Right atrium auricular region (tissue), 2 donors: ENCODE measurements around the gene TMCO4. TPM values are rescaled to one million over a fixed set of nuclear protein-coding genes. Genes with fewer than 3 reads are reported as not detected.

Experiments
- DNase-seq: peaks from one replicate; pipeline ENCODE4 v3.0.0-alpha.2; 2019; ENCODE audit warnings: low spot score
- H3K27ac ChIP-seq, 2 donors: fragments of 200-600 bp; sonication (generic); 1 replicate in 1 of 2; 2 replicates in 1 of 2; pipeline ENCODE4 v1.5.1; 2016 to 2019
- H3K27me3 ChIP-seq, 2 donors: fragments of 200-600 bp; sonication (generic); one replicate each; pipeline versions ENCODE4 v1.5.1 to v1.6.0; 2017 to 2019
- H3K36me3 ChIP-seq: fragments of 200-600 bp; sonication (generic); one replicate; pipeline ENCODE4 v1.5.1; 2016
- H3K4me1 ChIP-seq, 2 donors: fragments of 200-600 bp; sonication (generic); one replicate each; pipeline versions ENCODE4 v1.5.1 to v1.6.0; 2017 to 2019
- H3K4me3 ChIP-seq, 2 donors: fragments of 200-600 bp; sonication (generic); 1 replicate in 1 of 2; 2 replicates in 1 of 2; pipeline ENCODE4 v1.5.1; 2017 to 2019; ENCODE audit warnings: mild to moderate bottlenecking in 1 of 2, moderate library complexity in 1 of 2
- H3K9me3 ChIP-seq, 2 donors: fragments of 200-600 bp; sonication (generic); one replicate each; pipeline ENCODE4 v1.5.1; 2019
- total RNA-seq, 2 donors: library from RNA; depleted of rRNA; stranded (reverse); fragments of >200 nt; gene quantifications; one replicate each; pipeline ENCODE4 v1.1.0, GENCODE V29; 2016
- TF ChIP-seq, protein P1 (sequence below), 2 donors: fragments of 200-600 bp; sonication (generic); IDR thresholded peaks; one replicate each; pipeline ENCODE4 v1.5.1; 2019; ENCODE audit warnings: antibody characterized with exemption in 2 of 2

Gene TMCO4
- total RNA-seq, 2 donors from 2014 or later: 5.7 to 10.7 TPM

- Histone ChIP-seq H3K4me3 (no peak overlapping the region), H3K27ac (peak overlapping the region in 1 of 2 donors; percentile 53), H3K4me1 (peaks cover 0 to 23% of the 10 kb centered on the region in 2 donors), H3K27me3 (no peaks in the 10 kb centered on the region), H3K36me3 (no peaks in the 10 kb centered on the region), H3K9me3 (peaks cover 0 to 12% of the 10 kb centered on the region in 2 donors)
- TF ChIP-seq, protein P1, sequence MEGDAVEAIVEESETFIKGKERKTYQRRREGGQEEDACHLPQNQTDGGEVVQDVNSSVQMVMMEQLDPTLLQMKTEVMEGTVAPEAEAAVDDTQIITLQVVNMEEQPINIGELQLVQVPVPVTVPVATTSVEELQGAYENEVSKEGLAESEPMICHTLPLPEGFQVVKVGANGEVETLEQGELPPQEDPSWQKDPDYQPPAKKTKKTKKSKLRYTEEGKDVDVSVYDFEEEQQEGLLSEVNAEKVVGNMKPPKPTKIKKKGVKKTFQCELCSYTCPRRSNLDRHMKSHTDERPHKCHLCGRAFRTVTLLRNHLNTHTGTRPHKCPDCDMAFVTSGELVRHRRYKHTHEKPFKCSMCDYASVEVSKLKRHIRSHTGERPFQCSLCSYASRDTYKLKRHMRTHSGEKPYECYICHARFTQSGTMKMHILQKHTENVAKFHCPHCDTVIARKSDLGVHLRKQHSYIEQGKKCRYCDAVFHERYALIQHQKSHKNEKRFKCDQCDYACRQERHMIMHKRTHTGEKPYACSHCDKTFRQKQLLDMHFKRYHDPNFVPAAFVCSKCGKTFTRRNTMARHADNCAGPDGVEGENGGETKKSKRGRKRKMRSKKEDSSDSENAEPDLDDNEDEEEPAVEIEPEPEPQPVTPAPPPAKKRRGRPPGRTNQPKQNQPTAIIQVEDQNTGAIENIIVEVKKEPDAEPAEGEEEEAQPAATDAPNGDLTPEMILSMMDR (IDR thresholded peaks at IDR 0.05): no peak
- no peak for DNase-seq
Measured at GRCh38 chr1:19734472-19734999, 65.2 kb downstream of the TMCO4 start.

DNA sequence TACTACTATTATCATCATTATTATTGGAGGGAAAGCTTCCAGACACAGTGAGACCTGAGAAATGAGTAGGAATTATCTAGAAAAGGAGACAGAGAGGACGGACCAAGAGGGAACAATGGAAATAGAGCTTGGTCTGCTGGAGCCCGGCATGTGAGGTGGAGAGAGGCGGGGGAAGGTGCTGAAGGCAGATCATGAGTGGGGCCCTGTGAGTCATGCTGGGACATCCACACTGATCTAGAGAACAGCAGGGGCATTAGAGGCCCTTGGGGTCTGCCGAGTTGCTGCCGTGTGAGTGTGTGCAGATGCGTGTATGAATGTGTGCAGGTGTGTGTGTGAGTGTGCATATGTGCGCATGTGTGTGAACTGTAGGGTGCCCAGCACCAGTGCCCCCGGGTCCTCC is 65.7 kb downstream of the TMCO4 start:
- Histone ChIP-seq H3K4me1 (peaks cover 0 to 23% of the 10 kb centered on the region in 2 donors), H3K36me3 (no peaks in the 10 kb centered on the region), H3K27me3 (no peaks in the 10 kb centered on the region), H3K9me3 (peaks cover 0 to 12% of the 10 kb centered on the region in 2 donors), H3K4me3 (no peak overlapping the region), H3K27ac (no peak overlapping the region)
- DNase-seq: no peak
- TF ChIP-seq, protein P1 (IDR thresholded peaks at IDR 0.05): no peak

- Histone ChIP-seq H3K4me3 (no peak overlapping the region), H3K27me3 (no peaks in the 10 kb centered on the region), H3K9me3 (peaks cover 0 to 8% of the 10 kb centered on the region in 2 donors), H3K27ac (no peak overlapping the region), H3K4me1 (peaks cover 0 to 23% of the 10 kb centered on the region in 2 donors), H3K36me3 (no peaks in the 10 kb centered on the region)
- TF ChIP-seq, protein P1 (IDR thresholded peaks at IDR 0.05): no peak
- no peak for DNase-seq
Measured at GRCh38 chr1:19733615-19734014, 66.1 kb downstream of the TMCO4 start.

- Histone ChIP-seq H3K27ac (no peak overlapping the region), H3K4me3 (no peak overlapping the region), H3K27me3 (no peaks in the 10 kb centered on the region), H3K9me3 (peaks cover 0 to 7% of the 10 kb centered on the region in 2 donors), H3K36me3 (no peaks in the 10 kb centered on the region), H3K4me1 (peaks cover 0 to 22% of the 10 kb centered on the region in 2 donors)
- DNase-seq: no peak
- TF ChIP-seq, protein P1 (IDR thresholded peaks at IDR 0.05): no peak
Measured at GRCh38 chr1:19731311-19731821, 68.3 kb downstream of the TMCO4 start.

DNA sequence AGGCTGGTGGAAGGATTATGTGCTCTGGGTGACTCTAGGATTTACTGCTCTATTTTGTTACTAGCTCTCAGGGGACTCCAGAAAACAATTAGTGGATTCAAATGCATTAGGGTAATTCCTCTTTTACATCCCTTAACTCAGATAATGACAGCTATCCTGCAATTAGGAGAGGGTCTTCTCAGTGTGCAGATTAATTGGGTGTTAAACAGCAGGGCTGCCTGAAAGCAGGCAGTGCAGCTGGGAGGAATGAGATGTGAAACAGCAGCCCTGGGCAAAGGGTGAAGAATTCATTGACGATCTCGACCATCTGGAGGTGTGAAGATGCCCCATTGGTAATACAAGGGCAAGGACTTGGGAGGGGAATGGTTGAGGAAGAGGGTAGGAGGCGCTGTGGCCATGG is 68.9 kb downstream of the TMCO4 start:
- Histone ChIP-seq H3K27me3 (no peaks in the 10 kb centered on the region), H3K4me3 (no peak overlapping the region), H3K27ac (no peak overlapping the region), H3K9me3 (peaks cover 0 to 7% of the 10 kb centered on the region in 2 donors), H3K4me1 (peaks cover 0 to 16% of the 10 kb centered on the region in 2 donors), H3K36me3 (no peaks in the 10 kb centered on the region)
- DNase-seq: no peak
- TF ChIP-seq, protein P1 (IDR thresholded peaks at IDR 0.05): no peak

GRCh38 chr1:19730232-19730631 is 69.5 kb downstream of the TMCO4 start:
- TF ChIP-seq, protein P1 (IDR thresholded peaks at IDR 0.05): no peak
- Histone ChIP-seq H3K4me1 (peaks cover 0 to 10% of the 10 kb centered on the region in 2 donors), H3K9me3 (peaks cover 0 to 7% of the 10 kb centered on the region in 2 donors), H3K27ac (no peak overlapping the region), H3K27me3 (no peaks in the 10 kb centered on the region), H3K36me3 (no peaks in the 10 kb centered on the region), H3K4me3 (no peak overlapping the region)
- no peak for DNase-seq
